SW480 (cell line): ENCODE data around the gene FNIP2.
"Not testable (repeated sequence)": the region's sequence is repeated elsewhere in the genome, so short reads cannot be mapped to it uniquely, and the experiment has no call there.

Experiments
- DNase-seq: peaks from one replicate; pipeline ENCODE4 v3.0.0-alpha.2; 2016; ENCODE audit warnings: low spot score

Gene FNIP2

GRCh38 chr4:158793021-158793420 is 24.2 kb downstream of the FNIP2 start:
- no peak for DNase-seq

GRCh38 chr4:158793430-158793829 is 24.6 kb downstream of the FNIP2 start:
- not testable (repeated sequence) for DNase-seq

- DNase-seq: no peak
Observed at GRCh38 chr4:158796370-158797140, 27.7 kb downstream of the FNIP2 start.

- DNase-seq: no peak
Observed at GRCh38 chr4:158798062-158798461, 29.2 kb downstream of the FNIP2 start.

GRCh38 chr4:158799013-158799770 is 30.4 kb downstream of the FNIP2 start:
- no peak for DNase-seq

GRCh38 chr4:158799856-158800255 is 31.0 kb downstream of the FNIP2 start:
- DNase-seq: no peak

GRCh38 chr4:158801066-158801465 is 32.2 kb downstream of the FNIP2 start:
- no peak for DNase-seq

- DNase-seq: no peak
Observed at GRCh38 chr4:158801677-158802076, 32.9 kb downstream of the FNIP2 start.

- DNase-seq: no peak
Observed at GRCh38 chr4:158802914-158803313, 34.1 kb downstream of the FNIP2 start.

- no peak for DNase-seq
Observed at GRCh38 chr4:158805635-158806471, 37.0 kb downstream of the FNIP2 start.

GRCh38 chr4:158807691-158808090 is 38.9 kb downstream of the FNIP2 start:
- DNase-seq: no peak

- DNase-seq: no peak
Observed at GRCh38 chr4:158808399-158808798, 39.6 kb downstream of the FNIP2 start.

- DNase-seq: not testable (repeated sequence)
Observed at GRCh38 chr4:158809208-158809607, 40.4 kb downstream of the FNIP2 start.

- peak; percentile 80 for DNase-seq
Observed at GRCh38 chr4:158809611-158810486, 41.0 kb downstream of the FNIP2 start.

GRCh38 chr4:158810487-158811215 is 41.8 kb downstream of the FNIP2 start:
- peak; percentile 64 for DNase-seq

- DNase-seq: no peak
Observed at GRCh38 chr4:158811216-158811540, 42.4 kb downstream of the FNIP2 start.

- DNase-seq: no peak
Observed at GRCh38 chr4:158811704-158812103, 42.9 kb downstream of the FNIP2 start.

- no peak for DNase-seq
Observed at GRCh38 chr4:158812133-158812532, 43.3 kb downstream of the FNIP2 start.

- DNase-seq: no peak
Observed at GRCh38 chr4:158812543-158812942, 43.7 kb downstream of the FNIP2 start.

GRCh38 chr4:158813113-158813512 is 44.3 kb downstream of the FNIP2 start:
- DNase-seq: no peak

- DNase-seq: no peak
Observed at GRCh38 chr4:158814207-158814606, 45.4 kb downstream of the FNIP2 start.
